Activated T-cell treated with anti-CD3 and anti-CD28 coated beads for 24 hours (primary cell): ENCODE results near the gene CBR3.

ENCODE experiments used
- DNase-seq: peaks from one replicate; pipeline ENCODE4 v3.0.0-alpha.2; 2020; ENCODE audit warnings: low read depth

Gene CBR3

DNA sequence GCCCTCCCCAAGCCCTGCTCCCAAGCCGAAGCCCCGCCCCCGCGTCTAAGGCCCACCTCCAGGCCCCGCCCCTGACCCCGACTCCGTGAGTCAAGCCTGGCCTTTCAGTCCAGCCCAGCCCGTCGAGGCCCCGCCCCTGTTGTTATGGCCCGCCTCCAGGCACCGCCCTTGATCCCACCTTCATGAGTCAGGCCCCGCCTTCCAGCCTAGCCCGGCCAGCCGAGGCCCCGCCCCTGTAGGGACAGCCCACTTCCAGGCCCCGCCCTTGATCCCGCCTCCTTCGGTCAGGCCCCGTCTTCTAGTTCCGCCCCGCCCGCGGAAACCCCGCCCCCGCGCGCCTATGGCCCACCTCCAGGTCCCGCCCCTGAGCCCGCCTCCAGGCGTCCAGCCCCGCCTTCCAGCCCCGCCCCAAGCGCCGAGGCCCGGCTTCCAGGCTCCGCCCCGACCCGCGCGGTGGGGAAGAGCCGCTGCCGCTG lies 21.5 kb downstream of the CBR3 start:
- DNase-seq, result peak; percentile 100

DNA sequence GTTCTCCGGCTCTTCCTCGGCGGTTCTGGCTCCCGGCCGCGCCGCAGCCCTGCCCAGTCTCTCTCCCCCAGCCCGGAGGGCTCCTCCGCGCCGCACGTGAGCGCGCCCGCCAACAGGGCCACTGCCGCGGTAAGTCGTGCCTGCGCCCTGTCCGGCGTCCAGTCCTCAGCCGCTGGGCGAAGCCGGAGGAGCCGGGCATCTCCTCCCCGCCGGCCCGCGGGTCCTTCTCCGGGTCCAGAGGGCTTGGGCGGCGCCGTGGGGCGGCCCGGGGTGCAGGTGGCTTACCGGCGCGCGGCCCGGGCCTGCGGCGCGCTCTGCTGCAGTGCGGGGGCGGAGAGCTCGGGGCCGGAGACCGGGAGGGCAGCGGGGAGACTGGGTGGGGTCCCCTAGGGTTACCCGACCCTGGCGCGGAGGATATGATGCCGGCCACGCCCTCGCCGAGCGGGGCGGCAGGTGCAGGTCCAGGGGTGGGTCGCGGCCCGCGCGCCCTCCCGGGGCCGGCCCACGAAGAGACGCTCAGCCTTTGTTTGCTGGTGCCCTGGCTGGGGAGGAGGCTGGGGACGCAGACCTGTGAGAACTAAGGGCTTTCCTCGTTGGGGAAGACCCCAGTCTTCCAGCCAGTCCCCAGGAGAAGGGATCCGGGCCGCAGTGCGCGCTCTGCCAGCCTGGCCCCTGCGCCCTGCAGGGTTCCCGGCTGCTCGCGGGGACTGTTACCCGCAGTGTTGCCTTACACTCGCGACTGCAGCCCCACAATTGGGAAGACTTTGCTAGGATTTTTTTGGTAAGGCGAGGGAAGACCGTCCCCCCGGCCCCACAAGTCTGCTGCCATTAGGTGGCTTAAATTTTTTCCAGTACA lies 22.2 kb downstream of the CBR3 start, which contains the start of gene DOP1B:
Gene DOP1B, plus strand, starts transcription at position 10 of the 856 bp plus-strand sequence. CDS start 7,910 bp downstream, outside the sequence.
- DNase-seq, result peak; percentile 23

GRCh38 chr21:36159356-36159921 lies 24.6 kb downstream of the CBR3 start:
- DNase-seq, result no peak

- DNase-seq, result no peak
These were observed 25.9 kb downstream of the CBR3 start for GRCh38 chr21:36160850-36161178.

DNA sequence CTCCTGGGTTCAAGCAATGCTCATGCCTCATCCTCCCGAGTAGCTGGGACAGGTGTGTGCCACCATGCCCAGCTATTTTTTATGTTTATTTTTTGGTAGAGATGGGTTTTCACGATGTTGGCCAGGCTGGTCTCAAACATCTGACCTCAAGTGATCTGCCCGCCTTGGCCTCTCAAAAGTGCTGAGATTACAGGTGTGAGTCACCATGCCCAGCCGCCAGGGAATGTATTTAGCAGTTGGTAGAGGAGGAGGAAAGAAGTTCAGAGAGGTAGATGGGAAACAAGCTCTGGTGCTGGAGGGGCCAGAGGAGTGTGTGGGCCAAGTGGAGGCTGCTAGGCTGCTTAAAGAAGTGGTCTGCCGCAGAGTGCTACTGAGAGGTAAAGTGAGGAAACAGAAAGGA lies 27.8 kb downstream of the CBR3 start:
- no peak for DNase-seq

- no peak for DNase-seq
These were observed 29.2 kb downstream of the CBR3 start for GRCh38 chr21:36163750-36164741.

- DNase-seq, result no peak
These were observed 30.5 kb downstream of the CBR3 start for GRCh38 chr21:36165356-36165755.

DNA sequence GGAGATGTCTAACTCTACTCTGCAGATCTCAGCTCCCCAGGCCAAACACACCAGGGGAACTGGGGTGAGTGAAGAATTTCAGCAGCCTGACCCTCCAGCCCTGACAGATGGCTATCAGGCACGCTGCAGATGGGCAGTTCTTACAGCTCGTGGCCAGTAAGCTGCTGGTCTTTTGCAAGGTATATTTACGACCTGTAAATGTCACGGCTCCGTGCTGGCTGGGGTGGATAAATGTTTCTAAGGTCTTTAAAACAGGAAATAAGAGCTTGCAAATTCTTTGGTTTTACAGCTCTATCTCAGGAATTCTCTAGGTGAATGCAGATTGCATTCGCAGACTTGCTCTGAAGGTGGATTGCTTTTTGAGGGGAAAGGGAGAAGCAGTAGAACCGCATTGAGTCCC lies 31.8 kb downstream of the CBR3 start:
- no peak for DNase-seq

DNA sequence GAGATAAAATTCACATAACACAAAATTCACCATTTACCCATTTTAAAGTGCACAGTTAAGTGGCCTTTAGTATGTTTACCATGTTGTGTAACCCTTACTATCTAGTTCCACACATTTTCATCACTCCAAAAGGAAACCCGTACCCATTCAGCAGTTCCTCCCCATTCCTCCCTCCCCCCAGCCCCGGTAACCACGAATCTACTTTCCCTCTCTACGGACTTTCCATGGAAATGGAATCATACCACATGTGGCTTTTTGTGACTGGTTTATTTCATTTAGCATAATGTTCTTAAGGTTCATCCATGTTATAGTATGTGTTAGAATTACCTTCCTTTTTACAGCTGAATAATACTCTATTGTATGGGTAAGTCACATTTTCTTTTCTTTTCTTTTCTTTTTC lies 32.7 kb downstream of the CBR3 start:
- no peak for DNase-seq

- DNase-seq, result no peak
These were observed 34.7 kb downstream of the CBR3 start for GRCh38 chr21:36169470-36170128.

DNA sequence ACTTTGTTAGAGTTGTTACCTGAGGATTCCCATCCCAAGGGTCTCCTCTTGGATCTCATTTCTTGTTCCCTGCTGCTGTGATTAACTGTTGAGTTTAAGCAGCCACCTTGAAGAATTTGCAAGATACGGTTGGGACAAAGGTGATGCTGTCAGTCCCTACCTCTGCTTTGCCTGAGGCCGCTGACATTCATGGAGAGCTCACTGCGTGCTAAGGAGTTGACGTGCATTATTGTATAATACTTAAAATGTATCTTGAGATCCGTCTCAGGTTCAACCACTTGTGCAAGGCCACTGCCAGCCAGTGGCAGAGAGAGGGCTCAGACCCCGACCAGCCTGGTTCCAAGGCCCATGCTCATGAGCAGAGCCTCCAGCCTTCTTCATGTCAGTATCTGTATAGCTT lies 35.9 kb downstream of the CBR3 start:
- DNase-seq, result no peak

GRCh38 chr21:36171336-36171735 lies 36.5 kb downstream of the CBR3 start:
- no peak for DNase-seq

DNA sequence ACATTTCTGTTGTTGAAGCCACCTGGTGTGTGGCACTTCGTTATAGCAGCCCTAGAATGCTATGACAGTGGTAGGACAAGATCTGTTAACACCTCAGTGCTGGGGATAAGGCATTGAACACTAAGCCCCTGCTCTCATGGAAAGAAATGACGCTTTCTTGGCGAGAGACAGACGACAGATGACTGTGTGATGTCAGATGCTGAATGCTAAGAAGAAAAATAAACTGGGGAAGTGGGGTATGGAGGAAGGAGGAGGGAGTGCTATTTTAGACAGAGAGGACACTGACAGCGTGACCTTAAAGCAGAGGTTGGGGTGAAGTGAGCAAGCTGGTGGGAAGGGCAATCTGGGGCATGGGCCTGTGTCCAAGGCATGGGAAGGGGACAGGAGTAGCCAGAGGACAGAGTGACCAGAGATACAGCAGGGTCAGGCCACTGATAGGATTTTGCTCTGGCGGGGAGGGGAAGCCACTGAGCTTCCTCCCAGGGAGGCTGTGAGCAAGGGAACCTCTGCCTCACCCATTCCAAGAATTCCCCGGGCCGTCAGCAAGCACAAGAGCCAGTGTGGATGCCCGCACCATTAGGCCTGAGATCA lies 37.0 kb downstream of the CBR3 start:
- no peak for DNase-seq

DNA sequence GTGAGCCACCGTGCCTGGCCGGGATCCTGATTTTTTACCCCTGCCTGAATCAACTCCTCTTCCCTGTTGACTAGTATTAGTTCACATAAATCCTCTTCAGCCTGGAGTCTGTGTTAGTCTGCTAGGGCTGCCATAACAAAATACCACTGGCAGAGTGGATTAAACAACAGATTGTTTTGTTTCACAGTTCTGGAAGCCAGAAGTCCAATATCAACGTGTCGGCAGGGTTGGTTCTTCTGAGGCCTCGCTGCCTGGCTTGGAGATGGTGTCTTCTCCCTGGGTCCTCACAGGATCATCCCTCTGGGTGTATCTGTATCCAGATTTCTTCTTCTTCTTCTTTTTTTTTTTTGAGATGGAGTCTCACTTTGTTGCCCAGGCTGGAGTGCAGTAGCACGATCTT lies 39.9 kb downstream of the CBR3 start:
- DNase-seq, result no peak

GRCh38 chr21:36175771-36176565 lies 41.1 kb downstream of the CBR3 start:
- DNase-seq, result no peak

- DNase-seq, result no peak
These were observed 43.5 kb downstream of the CBR3 start for GRCh38 chr21:36178349-36178748.

- no peak for DNase-seq
These were observed 44.3 kb downstream of the CBR3 start for GRCh38 chr21:36179145-36179544.

- DNase-seq, result no peak
These were observed 46.1 kb downstream of the CBR3 start for GRCh38 chr21:36180963-36181362.

- DNase-seq, result no peak
These were observed 48.4 kb downstream of the CBR3 start for GRCh38 chr21:36183144-36183795.

- no peak for DNase-seq
These were observed 49.7 kb downstream of the CBR3 start for GRCh38 chr21:36184545-36184944.
